H1 (cell line): Measurements from ENCODE around the gene MTCH1. TPM values are rescaled to one million over a fixed set of nuclear protein-coding genes. Genes with fewer than 3 reads are reported as not detected.

ENCODE experiments used
- CTCF ChIA-PET: fragments of 300-600 bp; sonication (Branson Sonifier 250); formaldehyde crosslinking; loops from one replicate; lab custom pipeline; 2021; ENCODE audit not compliant: partially characterized antibody; lab: Charles Lee
- POLR2A ChIA-PET: fragments of 300-600 bp; sonication (Branson Sonifier 250); formaldehyde crosslinking; loops from one replicate; lab custom pipeline; 2021; ENCODE audit warnings: inconsistent platforms; ENCODE audit not compliant: partially characterized antibody; lab: Charles Lee
- DNase-seq, 2 experiments: peaks; one replicate each; pipeline versions ENCODE4 v3.0.0 to v3.0.0-alpha.2; 2010 to 2022; ENCODE audit warnings: low spot score in 2 of 2, low read depth in 1 of 2, mixed read lengths in 1 of 2
- FAIRE-seq: peaks from 2 replicates; lab custom pipeline; 2011; peaks lifted over from hg19 to GRCh38; lab: Jason Lieb, UNC
- H2AFZ ChIP-seq: 2 replicates; pipeline ENCODE4 v1.8.1; 2012; ENCODE audit warnings: low read length, inconsistent platforms
- H2AK5ac ChIP-seq: 2 replicates; pipeline ENCODE4 v1.6.1; 2013; ENCODE audit warnings: low read depth, low read length
- H2BK120ac ChIP-seq: replicated peaks from 2 replicates; pipeline ENCODE3; 2013; ENCODE audit warnings: low read depth, low read length, inconsistent platforms
- H2BK12ac ChIP-seq: 2 replicates; pipeline ENCODE4 v1.6.1; 2013; ENCODE audit warnings: low read depth, low read length
- H2BK15ac ChIP-seq: 2 replicates; pipeline ENCODE4 v1.6.1; 2013; ENCODE audit warnings: low read length
- H2BK20ac ChIP-seq: 2 replicates; pipeline ENCODE4 v1.6.1; 2013; ENCODE audit warnings: low read length
- H2BK5ac ChIP-seq: 2 replicates; pipeline ENCODE4 v1.6.1; 2013; ENCODE audit warnings: low read depth, low read length
- H3K14ac ChIP-seq: 2 replicates; pipeline ENCODE4 v1.6.1; 2013; ENCODE audit warnings: inconsistent platforms; ENCODE audit not compliant: insufficient read length
- H3K18ac ChIP-seq: 2 replicates; pipeline ENCODE4 v1.6.1; 2013; ENCODE audit warnings: low read length; ENCODE audit errors: extremely low read depth
- H3K23ac ChIP-seq: 2 replicates; pipeline ENCODE4 v1.6.1; 2013; ENCODE audit warnings: inconsistent platforms; ENCODE audit not compliant: insufficient read length
- H3K23me2 ChIP-seq: 2 replicates; pipeline ENCODE4 v1.6.1; 2013; ENCODE audit warnings: low read depth, low read length
- H3K27ac ChIP-seq: 2 replicates; pipeline ENCODE4 v1.6.1; 2011; ENCODE audit warnings: low read depth, low read length, inconsistent platforms
- H3K27me3 ChIP-seq, 4 experiments: replicated peaks in 1 of 4; 1 replicate in 1 of 4; 2 replicates in 3 of 4; pipeline versions ENCODE4 v1.6.1 to v1.8.1; 2011 to 2013; ENCODE audit warnings: low read length in 3 of 4, mild to moderate bottlenecking in 3 of 4, inconsistent platforms in 2 of 4, mixed read lengths in 2 of 4, moderate library complexity in 1 of 4; ENCODE audit not compliant: control insufficient read depth in 3 of 4, insufficient read depth in 3 of 4; ENCODE audit errors: extremely low read depth in 1 of 4
- H3K36me3 ChIP-seq, 4 experiments: 2 replicates each; pipeline versions ENCODE4 v1.6.1 to v1.8.1; 2011 to 2013; ENCODE audit warnings: mild to moderate bottlenecking in 4 of 4, low read length in 3 of 4, moderate library complexity in 2 of 4, control low read depth in 1 of 4, inconsistent platforms in 1 of 4; ENCODE audit not compliant: insufficient read depth in 4 of 4, control insufficient read depth in 2 of 4
- H3K4ac ChIP-seq: replicated peaks from 2 replicates; pipeline ENCODE3; 2013; ENCODE audit warnings: low read length, low read depth, mixed read lengths, inconsistent platforms; ENCODE audit not compliant: insufficient read length
- H3K4me1 ChIP-seq, 4 experiments: replicated peaks in 1 of 4; 1 replicate in 1 of 4; 2 replicates in 3 of 4; pipeline versions ENCODE4 v1.6.1 to v1.8.1; 2011 to 2013; ENCODE audit warnings: low read length in 3 of 4, inconsistent platforms in 2 of 4, mixed read lengths in 1 of 4; ENCODE audit not compliant: insufficient read depth in 4 of 4, control insufficient read depth in 3 of 4
- H3K4me2 ChIP-seq, 2 experiments: 2 replicates each; pipeline versions ENCODE4 v1.6.1 to v1.8.1; 2011 to 2013; ENCODE audit warnings: low read depth in 2 of 2, low read length in 2 of 2, control low read depth in 1 of 2, inconsistent platforms in 1 of 2, mild to moderate bottlenecking in 1 of 2; ENCODE audit not compliant: insufficient read depth in 1 of 2
- H3K4me3 ChIP-seq, 4 experiments: fragments of 200-600, 300-600 bp in 1 of 4; sonication (generic), shearing (Covaris generic), sonication (Bioruptor Twin) in 1 of 4; 2 replicates each; pipeline versions ENCODE4 v1.5.1 to v1.8.1; 2011 to 2016; ENCODE audit warnings: low read length in 4 of 4, low read depth in 3 of 4, control low read depth in 2 of 4, inconsistent platforms in 2 of 4, mild to moderate bottlenecking in 2 of 4, mixed read lengths in 1 of 4, moderate library complexity in 1 of 4; ENCODE audit not compliant: insufficient read depth in 2 of 4; ENCODE audit errors: extremely low read depth in 1 of 4
- H3K56ac ChIP-seq: replicated peaks from 2 replicates; pipeline ENCODE3; 2013; ENCODE audit warnings: low read depth, mild to moderate bottlenecking, mixed read lengths, low read length, inconsistent platforms; ENCODE audit not compliant: insufficient read length
- H3K79me1 ChIP-seq: 2 replicates; pipeline ENCODE4 v1.6.1; 2013; ENCODE audit warnings: low read depth, low read length, control low read depth
- H3K79me2 ChIP-seq, 2 experiments: 2 replicates each; pipeline versions ENCODE4 v1.6.1 to v1.8.1; 2012 to 2013; ENCODE audit warnings: low read length in 2 of 2, mild to moderate bottlenecking in 2 of 2, inconsistent platforms in 1 of 2; ENCODE audit not compliant: insufficient read depth in 2 of 2, control insufficient read depth in 1 of 2
- H3K9ac ChIP-seq, 4 experiments: replicated peaks in 1 of 4; 1 replicate in 1 of 4; 2 replicates in 3 of 4; pipeline versions ENCODE4 v1.6.1 to v1.8.1; 2011 to 2013; ENCODE audit warnings: low read depth in 3 of 4, low read length in 3 of 4, control low read depth in 2 of 4, mild to moderate bottlenecking in 2 of 4, moderate library complexity in 2 of 4, inconsistent platforms in 1 of 4; ENCODE audit errors: extremely low read depth in 1 of 4
- H3K9me3 ChIP-seq, 2 experiments: 2 replicates each; pipeline versions ENCODE4 v1.6.1 to v1.8.1; 2012 to 2013; ENCODE audit warnings: mild to moderate bottlenecking in 2 of 2, moderate library complexity in 2 of 2, control low read depth in 1 of 2, inconsistent platforms in 1 of 2, low read depth in 1 of 2, low read length in 1 of 2, mixed read lengths in 1 of 2; ENCODE audit not compliant: insufficient read depth in 2 of 2
- H4K20me1 ChIP-seq, 2 experiments: replicated peaks in 1 of 2; 2 replicates each; pipeline versions ENCODE3 to v1.8.1; 2011 to 2013; ENCODE audit warnings: inconsistent platforms in 2 of 2, low read length in 2 of 2, mild to moderate bottlenecking in 1 of 2; ENCODE audit not compliant: insufficient read depth in 2 of 2, control insufficient read depth in 1 of 2
- H4K5ac ChIP-seq: 2 replicates; pipeline ENCODE4 v1.6.1; 2013; ENCODE audit warnings: low read length, low read depth, mixed read lengths, inconsistent platforms; ENCODE audit not compliant: insufficient read length
- H4K8ac ChIP-seq: 2 replicates; pipeline ENCODE4 v1.8.0; 2013; ENCODE audit warnings: mild to moderate bottlenecking, moderate library complexity, low read length, inconsistent platforms; ENCODE audit not compliant: insufficient read depth; ENCODE audit errors: extremely low read depth
- H4K91ac ChIP-seq: replicated peaks from 2 replicates; pipeline ENCODE3; 2013; ENCODE audit warnings: low read length, mixed read lengths, inconsistent platforms; ENCODE audit not compliant: insufficient read length
- ATF3 ChIP-seq: IDR thresholded peaks from 2 replicates; pipeline ENCODE4 v1.6.1; 2011; ENCODE audit warnings: low read depth, mild to moderate bottlenecking, low read length; ENCODE audit not compliant: insufficient read depth
- CBX5 ChIP-seq: fragments of 300-800, 300-1000 bp; sonication (generic); IDR thresholded peaks from 2 replicates; pipeline ENCODE4 v1.7.1; 2016; ENCODE audit warnings: antibody characterized with exemption, low read length, low read depth
- FOSL1 ChIP-seq: IDR thresholded peaks from 2 replicates; pipeline ENCODE4 v1.6.1; 2011; ENCODE audit warnings: mild to moderate bottlenecking, low read depth, low read length, moderate library complexity; ENCODE audit not compliant: insufficient read depth
- GTF2F1 ChIP-seq: IDR thresholded peaks from 2 replicates; pipeline ENCODE4 v1.6.1; 2012; ENCODE audit warnings: low read depth, low read length, improper control_type of control experiment, borderline replicate concordance
- NANOG ChIP-seq: IDR thresholded peaks from 2 replicates; pipeline ENCODE4 v1.6.1; 2011; ENCODE audit warnings: low read length, low read depth, mild to moderate bottlenecking, inconsistent platforms; ENCODE audit not compliant: insufficient read depth, poor library complexity, severe bottlenecking
- SIRT6 ChIP-seq: IDR thresholded peaks from one replicate; pipeline ENCODE4 v1.7.1; 2012; ENCODE audit warnings: low read length, inconsistent platforms
- SP1 ChIP-seq: IDR thresholded peaks from 2 replicates; pipeline ENCODE4 v1.6.1; 2011; ENCODE audit warnings: low read depth, low read length
- TCF12 ChIP-seq: IDR thresholded peaks from 2 replicates; pipeline ENCODE4 v1.6.1; 2011; ENCODE audit warnings: low read depth, mild to moderate bottlenecking, low read length
- USF2 ChIP-seq: IDR thresholded peaks from 2 replicates; pipeline ENCODE4 v1.6.1; 2011; ENCODE audit warnings: low read length, improper control_type of control experiment
- YY1 ChIP-seq: IDR thresholded peaks from 2 replicates; pipeline ENCODE4 v1.6.1; 2011; ENCODE audit warnings: low read depth, mild to moderate bottlenecking, low read length
- WGBS, 2 experiments: shearing (Covaris generic) in 1 of 2; methylation state at CpG; one replicate each; pipeline versions ENCODE4 v1.1.6 to v1.1.7; 2013 to 2015; ENCODE audit warnings: low lambda C conversion rate in 2 of 2, mixed read lengths in 2 of 2, inconsistent platforms in 1 of 2, low coverage in 1 of 2, missing lambda C conversion rate in 1 of 2; ENCODE audit not compliant: insufficient replicate concordance in 2 of 2, insufficient coverage in 1 of 2, insufficient read length in 1 of 2; ENCODE audit errors: extremely low coverage in 1 of 2, missing lambda C conversion rate in 1 of 2; 5-methylcytosine and 5-hydroxymethylcytosine counted together
- polyA plus RNA-seq, 7 experiments: library from polyadenylated mRNA; depleted of rRNA in 3 of 7; stranded (reverse) in 5 of 7; unstranded in 2 of 7; fragments of >200 nt in 5 of 7; fragments of 200-250 nt in 2 of 7; gene quantifications; 1 replicate in 5 of 7; 2 replicates in 1 of 7; 4 replicates in 1 of 7; pipeline versions ENCODE4 v1.2.1 to v1.2.3, GENCODE V29; 2011 to 2013; ENCODE audit warnings: missing spikeins in 2 of 7, mixed read lengths in 2 of 7
- total RNA-seq: library from RNA; stranded (reverse); fragmentation: NEBNext Ultra II Directional; extraction: Animal tissue kit (Norgen Biotek cat#: 25700); gene quantifications from 2 replicates; pipeline ENCODE4 v1.2.1, GENCODE V29; 2021

Gene MTCH1
- total and polyA plus RNA-seq, 2 of the 8 experiments (the other 6 are each of a cell fraction or from before 2014, with no cell fraction given), result 169 to 214 TPM

GRCh38 chr6:36976931-36977330, 9.1 kb downstream of the MTCH1 start:
- no peaks in the 10 kb centered on the region for H3K23me2 ChIP-seq
- POLR2A ChIA-PET, result interaction anchor here (0.5 to 1.6 kb wide), 3 partner anchors 9 to 271 kb away, joined by 3 to 5 read pairs (median 3); partner anchors contain the start of gene MTCH1
- CTCF ChIA-PET, result interaction anchor here (0.6 to 14.9 kb wide), 19 partner anchors 8 to 352 kb away, joined by 3 to 237 read pairs (median 5); partner anchors contain the start of genes C6orf89, MTCH1 and PI16
- no peak overlapping the region for H3K23ac ChIP-seq
- no peak overlapping the region for H2AK5ac ChIP-seq
- no peaks in the 10 kb centered on the region for H3K9me3 ChIP-seq
- H2BK15ac ChIP-seq, result no peak overlapping the region
- no peak for FAIRE-seq
- peaks cover 38 to 67% (median 59%) of the 10 kb centered on the region in 4 experiments for H3K36me3 ChIP-seq
- no peak overlapping the region for H3K56ac ChIP-seq
- H3K4me1 ChIP-seq, result peaks cover 6 to 13% (median 8%) of the 10 kb centered on the region in 4 experiments
- no peak overlapping the region for H3K4ac ChIP-seq
- H3K79me1 ChIP-seq, result peaks cover 2% of the 10 kb centered on the region; the same call in 1 of the 2 replicates
- peaks cover 0 to 40% of the 10 kb centered on the region in 2 experiments; a peak in 3 of 4 replicates for H3K79me2 ChIP-seq
- H3K9ac ChIP-seq, result no peak overlapping the region
- H3K27me3 ChIP-seq, result no peaks in the 10 kb centered on the region
- H2BK12ac ChIP-seq, result no peak overlapping the region
- H2BK120ac ChIP-seq, result no peak overlapping the region
- H3K4me3 ChIP-seq, result no peak overlapping the region
- no peak overlapping the region for H2AFZ ChIP-seq
- no peak overlapping the region for H2BK5ac ChIP-seq
- H3K14ac ChIP-seq, result no peak overlapping the region
- H4K91ac ChIP-seq, result no peak overlapping the region
- no peak overlapping the region for H3K4me2 ChIP-seq
- H2BK20ac ChIP-seq, result no peak overlapping the region
- peak overlapping the region; percentile 18; the same call in 1 of the 2 replicates for H4K8ac ChIP-seq
- no peak overlapping the region for H3K27ac ChIP-seq
- H3K18ac ChIP-seq, result no peak overlapping the region
- no peak overlapping the region for H4K5ac ChIP-seq
- DNase-seq, result no peak
- H4K20me1 ChIP-seq, result peaks cover 25 to 35% of the 10 kb centered on the region in 2 experiments
- 86% methylated on average over 6 of the region's 6 CpGs; no CpG with 5 or more reads in 1 of the 2 experiments for whole genome bisulfite sequencing, 2 experiments
- no peak for TF ChIP-seq CBX5
- no peak for TF ChIP-seq GTF2F1
- no peak for TF ChIP-seq USF2
- TF ChIP-seq NANOG, result no peak
- TF ChIP-seq ATF3, result no peak
- no peak for TF ChIP-seq YY1
- no peak for TF ChIP-seq TCF12
- no peak for TF ChIP-seq FOSL1
- TF ChIP-seq SIRT6, result no peak
- no peak for TF ChIP-seq SP1
